ENCODE measurements around the gene FBXO48.

DNA sequence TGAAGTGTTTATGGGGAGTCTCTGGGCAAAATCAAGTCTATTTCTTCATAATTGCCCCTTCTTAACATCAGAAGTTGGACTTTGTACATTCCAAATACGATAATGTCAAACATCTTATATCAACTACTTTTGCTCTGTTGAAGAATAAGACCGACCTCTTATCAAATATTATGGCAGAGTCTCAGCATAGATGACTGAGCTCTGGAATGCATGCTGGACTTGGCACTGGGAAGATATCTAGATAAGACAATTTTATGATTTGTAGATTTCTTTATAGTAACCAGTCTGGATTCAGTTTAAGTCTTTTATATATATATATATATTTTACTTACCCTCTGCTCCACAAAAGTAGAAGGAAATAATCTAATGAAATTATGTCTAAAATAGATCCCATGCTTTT lies 8.5 kb upstream of the FBXO48 start:
- no peak for TF ChIP-seq NFRKB (IDR thresholded peaks at IDR 0.05)
- no peak for TF ChIP-seq FOXK2 (IDR thresholded peaks at IDR 0.05)
- TF ChIP-seq CTBP1 (IDR thresholded peaks at IDR 0.05; ENCODE audit: borderline replicate concordance) = no peak
- TF ChIP-seq LEF1 (IDR thresholded peaks at IDR 0.05; ENCODE audit: borderline replicate concordance) = no peak
- no peak for TF ChIP-seq SP1 (IDR thresholded peaks at IDR 0.05)
- no peak for TF ChIP-seq L3MBTL2 (conservative IDR thresholded peaks at IDR 0.05)
- no peak for TF ChIP-seq SUZ12 (IDR thresholded peaks at IDR 0.05)
- TF ChIP-seq ARNT (IDR thresholded peaks at IDR 0.05) = no peak
- TF ChIP-seq ZNF384 (IDR thresholded peaks at IDR 0.05) = no peak

All from HEK293T (cell line).